Stimulated activated CD8-positive, alpha-beta memory T cell treated with anti-CD3 and anti-CD28 coated beads, Interleukin-7, amount 100 ng/mL, for 1 hour (primary cell): ENCODE measurements around the gene PCDHGB1.
"Not testable (repeated sequence)": the region's sequence is repeated elsewhere in the genome, so short reads cannot be mapped to it uniquely, and the experiment has no call there.

Source experiments
- DNase-seq, 2 donors: peaks; one replicate each; pipeline ENCODE4 v3.0.0-alpha.2; 2020; ENCODE audit warnings: low read depth in 2 of 2

PCDHGB1 gene

DNA sequence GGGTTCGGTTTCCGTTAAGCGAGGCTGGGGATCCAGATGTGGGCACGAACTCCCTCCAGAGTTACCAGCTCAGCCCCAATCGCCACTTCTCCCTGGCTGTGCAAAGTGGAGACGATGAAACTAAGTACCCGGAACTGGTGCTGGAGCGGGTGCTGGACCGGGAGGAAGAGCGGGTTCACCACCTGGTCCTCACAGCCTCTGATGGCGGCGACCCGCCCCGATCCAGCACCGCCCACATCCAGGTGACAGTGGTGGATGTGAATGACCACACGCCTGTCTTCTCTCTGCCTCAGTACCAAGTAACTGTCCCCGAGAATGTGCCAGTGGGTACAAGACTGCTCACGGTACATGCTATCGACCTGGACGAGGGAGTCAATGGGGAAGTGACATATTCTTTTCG lies 33.4 kb downstream of the PCDHGB1 start:
- DNase-seq, result no peak

DNA sequence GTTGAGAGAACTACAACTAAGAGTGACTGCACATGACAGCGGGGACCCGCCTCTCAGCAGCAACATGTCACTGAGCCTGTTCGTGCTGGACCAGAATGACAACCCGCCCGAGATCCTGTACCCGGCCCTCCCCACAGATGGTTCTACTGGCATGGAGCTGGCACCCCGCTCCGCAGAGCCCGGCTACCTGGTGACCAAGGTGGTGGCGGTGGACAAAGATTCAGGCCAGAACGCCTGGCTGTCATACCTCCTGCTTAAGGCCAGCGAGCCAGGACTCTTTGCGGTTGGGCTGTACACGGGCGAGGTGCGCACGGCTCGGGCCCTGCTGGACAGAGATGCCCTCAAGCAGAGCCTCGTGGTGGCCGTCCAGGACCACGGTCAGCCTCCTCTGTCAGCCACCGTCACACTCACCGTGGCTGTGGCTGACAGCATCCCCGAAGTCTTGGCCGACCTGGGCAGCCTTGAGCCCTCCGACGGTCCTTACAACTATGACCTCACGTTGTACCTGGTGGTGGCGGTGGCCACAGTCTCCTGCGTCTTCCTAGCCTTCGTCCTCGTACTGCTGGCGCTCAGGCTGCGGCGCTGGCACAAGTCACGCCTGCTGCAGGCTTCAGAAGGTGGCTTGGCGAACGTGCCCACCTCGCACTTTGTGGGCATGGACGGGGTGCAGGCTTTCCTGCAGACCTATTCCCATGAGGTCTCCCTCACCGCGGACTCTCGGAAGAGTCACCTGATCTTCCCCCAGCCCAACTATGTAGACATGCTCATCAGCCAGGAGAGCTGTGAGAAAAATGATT lies 34.8 kb downstream of the PCDHGB1 start:
- DNase-seq, result no peak

DNA sequence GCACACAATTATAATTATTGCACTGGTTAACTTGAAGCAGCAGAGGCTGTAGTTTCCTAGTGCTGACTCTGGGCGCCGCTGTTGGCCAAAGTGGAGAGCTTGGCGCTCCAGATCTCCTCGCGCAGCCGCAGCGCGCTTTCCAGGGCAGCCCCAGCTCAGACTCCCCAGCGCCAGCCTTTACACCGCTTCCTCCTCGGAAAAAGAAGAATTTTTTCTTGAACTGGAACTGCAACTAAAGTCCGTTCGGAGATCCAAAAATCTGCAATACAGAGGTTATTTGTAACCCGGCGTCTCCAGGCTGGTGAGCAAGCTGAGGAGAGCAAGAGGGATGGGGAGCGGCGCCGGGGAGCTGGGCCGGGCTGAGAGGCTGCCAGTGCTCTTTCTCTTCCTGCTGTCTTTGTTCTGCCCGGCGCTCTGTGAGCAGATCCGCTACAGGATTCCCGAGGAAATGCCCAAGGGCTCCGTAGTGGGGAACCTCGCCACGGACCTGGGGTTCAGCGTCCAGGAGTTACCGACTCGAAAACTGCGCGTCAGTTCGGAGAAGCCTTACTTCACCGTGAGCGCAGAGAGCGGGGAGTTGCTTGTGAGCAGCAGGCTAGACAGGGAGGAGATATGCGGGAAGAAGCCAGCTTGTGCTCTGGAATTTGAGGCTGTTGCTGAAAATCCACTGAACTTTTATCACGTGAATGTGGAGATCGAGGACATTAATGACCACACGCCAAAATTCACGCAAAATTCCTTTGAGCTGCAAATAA lies 37.8 kb downstream of the PCDHGB1 start, which contains the start of gene PCDHGB4:
TSS of gene PCDHGB4 (plus strand) at position 142 of the 755 bp plus-strand sequence. CDS start at position 329, 187 bp downstream.
- DNase-seq, result not testable (repeated sequence)

DNA sequence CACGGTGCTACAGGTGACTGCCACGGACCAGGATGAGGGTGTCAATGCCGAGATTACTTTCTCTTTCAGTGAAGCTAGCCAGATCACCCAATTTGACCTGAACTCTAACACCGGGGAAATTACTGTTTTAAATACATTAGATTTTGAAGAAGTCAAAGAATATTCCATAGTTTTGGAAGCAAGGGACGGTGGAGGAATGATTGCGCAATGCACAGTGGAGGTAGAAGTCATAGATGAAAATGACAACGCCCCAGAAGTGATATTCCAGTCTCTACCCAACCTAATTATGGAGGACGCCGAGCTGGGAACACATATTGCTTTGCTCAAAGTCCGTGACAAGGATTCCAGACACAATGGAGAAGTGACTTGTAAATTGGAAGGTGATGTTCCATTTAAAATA lies 38.8 kb downstream of the PCDHGB1 start:
- no peak for DNase-seq

DNA sequence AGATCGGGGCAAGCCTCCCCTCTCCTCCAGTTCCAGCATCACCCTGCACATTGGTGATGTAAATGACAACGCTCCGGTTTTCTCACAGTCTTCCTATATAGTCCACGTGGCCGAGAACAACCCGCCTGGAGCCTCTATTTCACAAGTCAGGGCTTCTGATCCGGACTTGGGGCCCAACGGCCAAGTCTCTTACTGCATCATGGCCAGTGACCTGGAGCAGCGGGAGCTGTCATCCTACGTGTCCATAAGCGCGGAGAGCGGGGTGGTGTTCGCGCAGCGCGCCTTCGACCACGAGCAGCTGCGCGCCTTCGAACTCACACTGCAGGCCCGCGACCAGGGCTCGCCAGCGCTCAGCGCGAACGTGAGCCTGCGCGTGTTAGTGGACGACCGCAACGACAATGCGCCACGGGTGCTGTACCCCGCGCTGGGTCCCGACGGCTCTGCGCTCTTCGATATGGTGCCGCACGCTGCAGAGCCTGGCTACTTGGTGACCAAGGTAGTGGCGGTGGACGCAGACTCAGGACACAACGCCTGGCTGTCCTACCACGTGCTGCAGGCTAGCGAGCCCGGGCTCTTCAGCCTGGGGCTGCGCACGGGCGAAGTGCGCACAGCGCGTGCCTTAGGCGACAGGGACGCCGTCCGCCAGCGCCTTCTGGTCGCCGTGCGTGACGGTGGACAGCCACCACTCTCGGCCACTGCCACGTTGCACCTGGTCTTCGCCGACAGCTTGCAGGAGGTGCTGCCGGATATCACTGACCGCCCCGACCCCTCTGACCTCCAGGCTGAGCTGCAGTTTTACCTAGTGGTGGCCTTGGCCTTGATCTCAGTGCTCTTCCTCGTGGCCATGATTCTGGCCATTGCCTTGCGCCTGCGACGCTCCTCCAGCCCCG lies 39.5 kb downstream of the PCDHGB1 start:
- no peak for DNase-seq

DNA sequence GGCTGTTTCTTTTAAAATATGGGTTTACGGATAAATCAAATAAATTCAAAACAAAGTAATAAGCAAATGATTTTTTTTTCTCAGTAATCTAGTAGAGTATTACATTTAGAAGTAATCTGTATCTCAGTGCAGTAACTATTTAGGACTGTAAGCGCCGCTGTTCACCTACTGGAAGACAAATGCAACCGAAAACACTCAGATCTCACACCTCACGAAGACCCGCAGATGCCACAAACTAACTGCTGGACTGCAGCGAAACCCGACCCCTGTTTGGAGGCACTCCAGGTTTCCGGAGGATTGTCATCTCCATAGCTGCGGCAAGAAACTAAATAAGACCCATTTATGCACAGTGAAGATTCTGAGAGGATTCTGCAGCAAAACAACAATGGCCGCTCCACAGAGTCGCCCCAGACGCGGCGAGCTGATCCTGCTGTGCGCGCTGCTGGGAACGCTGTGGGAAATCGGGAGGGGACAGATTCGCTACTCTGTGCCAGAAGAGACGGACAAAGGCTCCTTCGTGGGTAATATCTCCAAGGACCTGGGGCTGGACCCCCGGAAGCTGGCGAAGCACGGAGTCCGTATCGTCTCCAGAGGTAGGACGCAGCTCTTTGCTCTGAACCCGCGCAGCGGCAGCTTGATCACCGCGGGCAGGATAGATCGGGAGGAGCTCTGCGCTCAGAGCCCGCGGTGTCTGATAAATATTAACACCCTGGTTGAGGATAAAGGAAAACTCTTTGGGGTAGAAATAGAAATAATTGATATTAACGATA lies 42.7 kb downstream of the PCDHGB1 start, which contains the start of gene PCDHGA8:
TSS of gene PCDHGA8 (plus strand) at position 205 of the 770 bp plus-strand sequence. CDS start at position 386, 181 bp downstream.
- DNase-seq, result no peak

DNA sequence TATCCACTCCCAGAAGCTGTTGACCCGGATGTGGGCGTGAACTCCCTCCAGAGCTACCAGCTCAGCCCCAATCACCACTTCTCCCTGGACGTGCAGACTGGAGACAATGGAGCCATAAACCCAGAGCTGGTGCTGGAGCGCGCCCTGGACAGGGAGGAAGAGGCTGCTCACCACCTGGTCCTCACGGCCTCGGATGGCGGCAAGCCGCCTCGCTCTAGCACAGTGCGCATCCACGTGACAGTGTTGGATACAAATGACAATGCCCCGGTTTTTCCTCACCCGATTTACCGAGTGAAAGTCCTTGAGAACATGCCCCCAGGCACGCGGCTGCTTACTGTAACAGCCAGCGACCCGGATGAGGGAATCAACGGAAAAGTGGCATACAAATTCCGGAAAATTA lies 43.4 kb downstream of the PCDHGB1 start:
- DNase-seq, result no peak

DNA sequence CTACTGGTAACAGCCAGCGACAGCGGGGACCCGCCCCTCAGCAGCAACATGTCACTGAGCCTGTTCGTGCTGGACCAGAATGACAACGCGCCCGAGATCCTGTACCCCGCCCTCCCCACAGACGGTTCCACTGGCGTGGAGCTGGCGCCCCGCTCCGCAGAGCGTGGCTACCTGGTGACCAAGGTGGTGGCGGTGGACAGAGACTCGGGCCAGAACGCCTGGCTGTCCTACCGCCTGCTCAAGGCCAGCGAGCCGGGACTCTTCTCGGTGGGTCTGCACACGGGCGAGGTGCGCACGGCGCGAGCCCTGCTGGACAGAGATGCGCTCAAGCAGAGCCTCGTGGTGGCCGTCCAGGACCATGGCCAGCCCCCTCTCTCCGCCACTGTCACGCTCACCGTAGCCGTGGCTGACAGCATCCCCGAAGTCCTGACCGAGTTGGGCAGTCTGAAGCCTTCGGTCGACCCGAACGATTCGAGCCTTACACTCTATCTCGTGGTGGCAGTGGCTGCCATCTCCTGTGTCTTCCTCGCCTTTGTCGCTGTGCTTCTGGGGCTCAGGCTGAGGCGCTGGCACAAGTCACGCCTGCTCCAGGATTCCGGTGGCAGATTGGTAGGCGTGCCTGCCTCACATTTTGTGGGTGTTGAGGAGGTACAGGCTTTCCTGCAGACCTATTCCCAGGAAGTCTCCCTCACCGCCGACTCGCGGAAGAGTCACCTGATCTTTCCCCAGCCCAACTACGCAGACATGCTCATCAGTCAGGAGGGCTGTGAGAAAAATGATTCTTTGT lies 44.7 kb downstream of the PCDHGB1 start:
- DNase-seq, result not testable (repeated sequence)

DNA sequence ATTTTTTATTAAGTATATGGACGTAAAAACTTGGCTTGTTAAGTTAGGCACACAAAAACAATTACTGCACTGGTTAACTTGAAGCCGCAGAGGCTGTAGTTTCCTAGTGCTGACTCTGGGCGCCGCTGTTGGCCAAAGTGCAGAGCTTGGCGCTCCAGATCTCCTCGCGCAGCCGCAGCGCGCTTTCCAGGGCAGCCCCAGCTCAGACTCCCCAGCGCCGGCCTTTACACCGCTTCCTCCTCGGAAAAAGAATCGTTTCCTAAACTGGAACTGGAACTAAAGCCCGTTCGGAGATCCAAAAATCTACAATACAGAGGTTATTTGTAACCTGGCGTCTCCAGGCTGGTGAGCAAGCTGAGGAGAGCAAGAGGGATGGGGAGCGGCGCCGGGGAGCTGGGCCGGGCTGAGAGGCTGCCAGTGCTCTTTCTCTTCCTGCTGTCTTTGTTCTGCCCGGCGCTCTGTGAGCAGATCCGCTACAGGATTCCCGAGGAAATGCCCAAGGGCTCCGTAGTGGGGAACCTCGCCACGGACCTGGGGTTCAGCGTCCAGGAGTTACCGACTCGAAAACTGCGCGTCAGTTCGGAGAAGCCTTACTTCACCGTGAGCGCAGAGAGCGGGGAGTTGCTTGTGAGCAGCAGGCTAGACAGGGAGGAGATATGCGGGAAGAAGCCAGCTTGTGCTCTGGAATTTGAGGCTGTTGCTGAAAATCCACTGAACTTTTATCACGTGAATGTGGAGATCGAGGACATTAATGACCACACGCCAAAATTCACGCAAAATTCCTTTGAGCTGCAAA lies 48.1 kb downstream of the PCDHGB1 start, which contains the start of gene PCDHGB5:
TSS of gene PCDHGB5 (plus strand) at position 192 of the 796 bp plus-strand sequence. CDS start at position 373, 181 bp downstream.
- DNase-seq, result not testable (repeated sequence)

DNA sequence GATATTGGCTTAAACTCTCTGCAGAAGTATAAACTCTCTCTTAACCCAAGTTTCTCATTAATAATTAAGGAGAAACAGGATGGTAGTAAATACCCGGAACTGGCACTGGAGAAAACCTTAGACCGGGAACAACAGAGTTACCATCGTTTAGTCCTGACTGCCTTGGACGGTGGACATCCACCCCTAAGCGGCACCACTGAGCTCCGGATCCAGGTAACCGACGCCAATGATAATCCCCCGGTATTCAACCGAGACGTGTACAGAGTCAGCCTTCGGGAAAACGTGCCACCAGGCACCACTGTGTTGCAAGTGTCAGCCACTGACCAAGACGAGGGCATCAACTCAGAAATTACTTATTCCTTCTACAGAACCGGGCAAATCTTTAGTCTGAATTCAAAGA lies 48.7 kb downstream of the PCDHGB1 start:
- no peak for DNase-seq

DNA sequence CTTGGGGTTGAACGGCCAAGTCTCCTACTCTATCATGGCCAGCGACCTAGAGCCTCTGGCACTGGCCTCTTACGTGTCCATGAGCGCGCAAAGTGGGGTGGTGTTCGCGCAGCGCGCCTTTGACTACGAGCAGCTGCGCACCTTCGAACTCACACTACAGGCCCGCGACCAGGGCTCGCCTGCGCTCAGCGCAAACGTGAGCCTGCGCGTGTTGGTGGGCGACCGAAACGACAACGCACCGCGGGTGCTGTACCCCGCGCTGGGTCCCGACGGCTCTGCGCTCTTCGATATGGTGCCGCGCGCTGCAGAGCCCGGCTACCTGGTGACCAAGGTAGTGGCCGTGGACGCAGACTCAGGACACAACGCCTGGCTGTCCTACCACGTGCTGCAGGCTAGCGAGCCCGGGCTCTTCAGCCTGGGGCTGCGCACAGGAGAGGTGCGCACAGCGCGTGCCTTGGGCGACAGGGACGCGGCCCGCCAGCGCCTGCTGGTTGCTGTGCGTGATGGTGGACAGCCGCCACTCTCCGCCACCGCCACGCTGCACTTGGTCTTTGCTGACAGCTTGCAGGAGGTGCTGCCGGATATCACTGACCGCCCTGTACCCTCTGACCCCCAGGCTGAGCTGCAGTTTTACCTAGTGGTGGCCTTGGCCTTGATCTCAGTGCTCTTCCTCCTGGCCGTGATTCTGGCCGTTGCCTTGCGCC lies 49.8 kb downstream of the PCDHGB1 start:
- no peak for DNase-seq
